ENCODE results near the gene TNFSF15. TPM values are rescaled to one million over a fixed set of nuclear protein-coding genes. Genes with fewer than 3 reads are reported as not detected.

Gene TNFSF15
- total RNA-seq = 0.10 to 0.37 TPM (median 0.36 TPM) in 3 replicates
- long read RNA-seq = 0 reads

DNA sequence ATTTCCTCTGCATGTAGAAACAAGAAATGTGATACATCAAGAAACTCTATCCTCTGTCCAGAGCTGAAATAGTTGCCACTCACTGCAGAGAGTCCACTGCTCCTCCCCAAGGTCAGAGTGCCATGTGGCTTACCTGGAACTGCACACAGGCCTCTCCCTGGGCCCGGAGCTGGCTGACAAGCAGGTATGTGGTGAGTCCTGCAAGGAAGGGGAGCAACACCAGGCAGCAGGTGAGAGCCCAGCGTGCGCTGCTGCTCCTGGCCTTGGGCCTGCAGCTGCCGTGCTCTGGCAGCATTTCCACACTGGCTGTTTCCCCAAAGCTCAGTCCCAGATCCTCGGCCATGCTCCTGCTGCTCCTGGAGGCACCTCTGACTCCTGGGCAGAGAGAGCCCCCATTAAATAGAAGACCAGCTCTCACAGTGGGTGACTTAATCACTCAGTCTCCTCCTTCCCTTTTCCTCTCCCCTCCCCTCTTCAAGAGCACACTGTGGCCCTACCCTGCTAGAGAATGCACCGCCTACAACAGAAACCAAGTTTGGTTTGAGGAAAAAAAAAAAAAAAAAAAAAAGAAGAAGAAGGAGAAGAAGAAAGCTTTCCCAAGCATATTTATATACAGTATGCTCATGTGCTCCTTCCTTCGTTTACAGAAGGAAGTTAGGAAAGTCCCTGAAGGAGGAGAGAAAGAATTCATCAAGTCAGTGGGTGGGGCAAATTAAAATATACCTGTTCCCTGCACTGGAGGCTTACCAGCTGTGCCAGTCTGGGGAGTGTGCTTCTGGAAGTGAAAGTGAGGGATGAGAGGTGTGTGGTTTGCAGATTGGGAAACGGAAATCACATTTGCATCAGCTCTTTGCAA is at the start of gene TNFSF15:
TNFSF15 (minus strand) TSS at position 370 of the 856 bp plus-strand sequence; CDS start at position 343, 27 bp downstream.
- H3K36me3 Mint-ChIP-seq (ENCODE audit: low read depth) = no peaks in the 10 kb centered on the region
- TF ChIP-seq, protein P1, sequence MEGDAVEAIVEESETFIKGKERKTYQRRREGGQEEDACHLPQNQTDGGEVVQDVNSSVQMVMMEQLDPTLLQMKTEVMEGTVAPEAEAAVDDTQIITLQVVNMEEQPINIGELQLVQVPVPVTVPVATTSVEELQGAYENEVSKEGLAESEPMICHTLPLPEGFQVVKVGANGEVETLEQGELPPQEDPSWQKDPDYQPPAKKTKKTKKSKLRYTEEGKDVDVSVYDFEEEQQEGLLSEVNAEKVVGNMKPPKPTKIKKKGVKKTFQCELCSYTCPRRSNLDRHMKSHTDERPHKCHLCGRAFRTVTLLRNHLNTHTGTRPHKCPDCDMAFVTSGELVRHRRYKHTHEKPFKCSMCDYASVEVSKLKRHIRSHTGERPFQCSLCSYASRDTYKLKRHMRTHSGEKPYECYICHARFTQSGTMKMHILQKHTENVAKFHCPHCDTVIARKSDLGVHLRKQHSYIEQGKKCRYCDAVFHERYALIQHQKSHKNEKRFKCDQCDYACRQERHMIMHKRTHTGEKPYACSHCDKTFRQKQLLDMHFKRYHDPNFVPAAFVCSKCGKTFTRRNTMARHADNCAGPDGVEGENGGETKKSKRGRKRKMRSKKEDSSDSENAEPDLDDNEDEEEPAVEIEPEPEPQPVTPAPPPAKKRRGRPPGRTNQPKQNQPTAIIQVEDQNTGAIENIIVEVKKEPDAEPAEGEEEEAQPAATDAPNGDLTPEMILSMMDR (IDR thresholded peaks at IDR 0.05) = no peak
- H3K27ac Mint-ChIP-seq (ENCODE audit: unreplicated experiment) = peak within 1 kb of the TSS; percentile 84
- no peaks in the 10 kb centered on the region for H3K27me3 Mint-ChIP-seq (ENCODE audit: low read depth)
- H3K9me3 Mint-ChIP-seq (ENCODE audit: low read depth) = no peaks in the 10 kb centered on the region
- peaks cover 41% of the 10 kb centered on the region for H3K4me1 Mint-ChIP-seq (ENCODE audit: low read depth)
- peak within 1 kb of the TSS; percentile 32 for H3K4me3 Mint-ChIP-seq (ENCODE audit: unreplicated experiment)
- no peak for DNase-seq (ENCODE audit: low spot score)

DNA sequence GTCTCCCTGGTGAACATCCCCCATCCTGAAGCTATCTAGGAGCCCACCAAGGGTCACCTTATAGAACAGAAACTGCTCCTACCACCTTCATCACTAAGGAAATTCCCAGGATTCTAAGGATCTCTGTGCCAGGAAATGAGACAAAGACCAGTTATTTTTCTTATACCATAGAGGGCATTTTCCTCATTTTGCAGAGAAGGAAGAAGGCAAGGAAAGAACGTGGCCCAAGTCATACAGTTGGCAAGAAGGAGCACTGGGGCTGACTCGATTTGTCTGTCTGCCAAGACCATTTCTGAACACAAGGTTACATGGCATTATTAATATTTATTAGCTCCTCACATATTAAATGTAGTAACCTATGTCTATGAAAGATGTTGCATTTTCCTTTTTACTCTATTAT is 49.6 kb upstream of the TNFSF15 start:
- Mint-ChIP-seq H3K27me3 (ENCODE audit: low read depth) (no peaks in the 10 kb centered on the region), H3K4me1 (ENCODE audit: low read depth) (peaks cover 44% of the 10 kb centered on the region), H3K9me3 (ENCODE audit: low read depth) (peaks cover 6% of the 10 kb centered on the region), H3K27ac (ENCODE audit: unreplicated experiment) (no peak overlapping the region), H3K4me3 (ENCODE audit: unreplicated experiment) (no peak overlapping the region), H3K36me3 (ENCODE audit: low read depth) (no peaks in the 10 kb centered on the region)
- DNase-seq (ENCODE audit: low spot score) = no peak
- TF ChIP-seq, protein P1 (IDR thresholded peaks at IDR 0.05) = no peak

DNA sequence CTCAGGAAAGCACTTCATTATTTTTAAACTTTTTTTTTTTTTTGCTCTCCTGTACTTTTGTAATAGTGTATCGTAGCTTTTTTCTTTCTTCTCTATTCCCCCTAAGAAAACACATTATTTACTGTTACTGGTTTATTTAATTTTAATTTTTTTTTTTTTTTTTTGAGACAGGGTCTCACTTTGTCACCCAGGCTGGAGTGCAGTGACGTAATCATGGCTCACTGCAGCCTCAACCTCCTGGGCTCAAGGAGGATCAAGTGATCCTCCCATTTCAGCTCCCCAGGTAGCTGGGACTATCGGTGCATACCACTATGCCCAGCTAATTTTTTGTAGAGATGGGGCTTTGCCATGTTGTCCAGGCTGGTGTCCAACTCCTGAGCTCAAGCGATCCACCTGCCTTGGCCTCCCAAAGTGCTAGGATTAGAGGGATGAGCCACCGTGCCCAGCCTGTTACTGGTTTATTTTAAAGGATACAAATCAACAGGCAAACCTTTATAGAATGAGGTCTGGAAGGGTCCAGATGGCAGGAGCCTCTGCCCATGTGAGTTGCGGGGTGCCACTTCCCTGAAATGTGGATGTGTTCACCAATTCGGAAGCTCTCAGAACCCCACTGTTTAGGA is 49.0 kb upstream of the TNFSF15 start:
- H3K4me3 Mint-ChIP-seq (ENCODE audit: unreplicated experiment) = no peak overlapping the region
- peaks cover 6% of the 10 kb centered on the region for H3K9me3 Mint-ChIP-seq (ENCODE audit: low read depth)
- no peak overlapping the region for H3K27ac Mint-ChIP-seq (ENCODE audit: unreplicated experiment)
- no peaks in the 10 kb centered on the region for H3K36me3 Mint-ChIP-seq (ENCODE audit: low read depth)
- H3K4me1 Mint-ChIP-seq (ENCODE audit: low read depth) = peaks cover 50% of the 10 kb centered on the region
- TF ChIP-seq, protein P1 (IDR thresholded peaks at IDR 0.05) = no peak
- H3K27me3 Mint-ChIP-seq (ENCODE audit: low read depth) = no peaks in the 10 kb centered on the region
- no peak for DNase-seq (ENCODE audit: low spot score)

DNA sequence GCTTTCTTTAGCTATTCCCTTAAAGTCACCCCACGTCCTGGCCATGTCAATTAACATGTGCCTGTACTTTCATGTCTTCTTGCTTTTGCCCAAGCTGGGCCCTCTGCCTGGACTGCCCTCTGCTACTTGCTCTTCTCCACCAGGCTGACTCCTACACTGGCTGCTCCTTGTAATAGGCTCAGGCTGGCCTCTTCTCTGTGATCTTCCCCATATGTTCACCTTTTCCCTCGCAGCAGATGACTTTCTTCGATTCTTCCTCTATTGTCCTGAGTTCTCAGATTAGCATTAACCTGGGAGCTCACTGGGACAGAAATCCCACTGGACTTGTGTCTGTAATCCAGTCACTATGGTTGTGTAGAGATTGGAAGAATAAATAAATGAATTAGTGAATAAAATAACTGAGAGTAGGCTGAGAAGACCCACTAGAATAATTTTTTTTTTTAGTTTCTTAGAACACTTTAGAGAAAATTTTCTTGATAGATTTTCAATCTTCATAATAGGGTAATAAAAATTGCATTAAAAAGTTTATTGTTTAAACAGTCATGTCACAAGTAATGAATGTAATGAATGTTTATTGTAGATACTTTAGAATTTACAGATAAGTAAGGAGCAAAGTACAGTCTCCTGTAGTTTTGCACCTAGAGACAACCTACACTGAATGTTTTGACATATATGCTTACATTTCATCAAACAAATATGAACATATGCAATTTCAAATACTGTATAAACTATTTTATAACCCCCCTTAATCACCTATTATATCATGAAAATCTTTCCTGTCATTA is 47.4 kb upstream of the TNFSF15 start:
- no peak for DNase-seq (ENCODE audit: low spot score)
- H3K27me3 Mint-ChIP-seq (ENCODE audit: low read depth) = no peaks in the 10 kb centered on the region
- H3K4me1 Mint-ChIP-seq (ENCODE audit: low read depth) = peaks cover 60% of the 10 kb centered on the region
- TF ChIP-seq, protein P1 (IDR thresholded peaks at IDR 0.05) = no peak
- no peak overlapping the region for H3K27ac Mint-ChIP-seq (ENCODE audit: unreplicated experiment)
- H3K36me3 Mint-ChIP-seq (ENCODE audit: low read depth) = no peaks in the 10 kb centered on the region
- H3K9me3 Mint-ChIP-seq (ENCODE audit: low read depth) = peaks cover 6% of the 10 kb centered on the region
- H3K4me3 Mint-ChIP-seq (ENCODE audit: unreplicated experiment) = no peak overlapping the region

DNA sequence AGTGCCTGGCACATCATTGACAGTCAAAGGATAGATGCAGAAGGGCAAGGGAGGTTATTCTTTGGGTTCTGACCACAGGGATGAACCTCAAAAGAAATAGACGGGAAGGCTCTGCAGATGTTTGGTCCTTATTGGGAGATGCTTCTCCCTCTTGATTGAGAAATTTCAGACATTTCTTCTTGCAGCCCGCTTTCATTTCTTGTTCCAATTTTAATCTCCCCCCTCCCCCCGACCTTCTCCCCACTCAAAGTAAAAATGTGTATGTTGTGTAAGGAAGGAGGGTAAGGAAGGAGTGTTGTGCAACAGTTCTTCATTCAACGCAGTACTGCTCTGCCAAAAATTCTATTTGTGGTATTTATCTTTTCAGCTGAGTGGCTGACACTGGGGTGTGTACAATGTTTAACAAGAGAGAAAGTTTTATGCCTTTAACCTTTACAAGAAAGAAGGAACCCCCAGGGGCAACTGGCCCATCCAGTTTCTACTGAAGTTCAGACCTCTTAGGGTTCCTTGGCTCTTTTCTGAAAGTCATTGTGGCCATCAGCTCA is 46.3 kb upstream of the TNFSF15 start:
- Mint-ChIP-seq H3K36me3 (ENCODE audit: low read depth) (no peaks in the 10 kb centered on the region), H3K27ac (ENCODE audit: unreplicated experiment) (no peak overlapping the region), H3K9me3 (ENCODE audit: low read depth) (peaks cover 3% of the 10 kb centered on the region), H3K27me3 (ENCODE audit: low read depth) (no peaks in the 10 kb centered on the region), H3K4me3 (ENCODE audit: unreplicated experiment) (no peak overlapping the region), H3K4me1 (ENCODE audit: low read depth) (peaks cover 60% of the 10 kb centered on the region)
- no peak for DNase-seq (ENCODE audit: low spot score)
- TF ChIP-seq, protein P1 (IDR thresholded peaks at IDR 0.05) = no peak

Measured in chondrocyte (in vitro differentiated cells).